Activated T-cell treated with anti-CD3 and anti-CD28 coated beads, Interleukin-2, amount 50 U/mL, for 72 hours (primary cell): ENCODE measurements around the gene KMO. TPM values are rescaled to one million over a fixed set of nuclear protein-coding genes. Genes with fewer than 3 reads are reported as not detected.

Experiments
- ATAC-seq, 2 donors: fragments of 150-1000 bp; cut with Tn5 transposase; replicated peaks in 1 of 2; 2 replicates each; pipeline ENCODE4 v1.10.0; 2021; ENCODE audit warnings: moderate library complexity in 2 of 2, mild to moderate bottlenecking in 1 of 2
- DNase-seq, 2 donors: peaks; one replicate each; pipeline ENCODE4 v3.0.0; 2021 to 2022; ENCODE audit warnings: mixed read lengths in 1 of 2
- H3K27ac Mint-ChIP-seq: one replicate; pipeline ENCODE4 v1.8.0; 2022; ENCODE audit warnings: mild to moderate bottlenecking, moderate library complexity, mixed read lengths
- H3K27me3 Mint-ChIP-seq: one replicate; pipeline ENCODE4 v1.8.0; 2022; ENCODE audit warnings: low read depth, mixed read lengths
- H3K36me3 Mint-ChIP-seq, 2 donors: one replicate each; pipeline ENCODE4 v1.8.0; 2022; ENCODE audit warnings: mixed read lengths in 2 of 2, mild to moderate bottlenecking in 1 of 2; ENCODE audit not compliant: insufficient read depth in 2 of 2
- H3K4me1 Mint-ChIP-seq: one replicate; pipeline ENCODE4 v1.8.0; 2022; ENCODE audit warnings: low read depth, mixed read lengths
- H3K4me3 Mint-ChIP-seq, 2 donors: one replicate each; pipeline ENCODE4 v1.8.0; 2022; ENCODE audit warnings: mild to moderate bottlenecking in 2 of 2, mixed read lengths in 2 of 2, moderate library complexity in 2 of 2
- H3K9me3 Mint-ChIP-seq, 2 donors: one replicate each; pipeline ENCODE4 v1.8.0; 2022; ENCODE audit warnings: mixed read lengths in 2 of 2
- total RNA-seq, 2 donors: library from RNA; stranded (reverse); gene quantifications; one replicate each; pipeline ENCODE4 v1.2.3, GENCODE V29; 2022

The KMO gene
- total RNA-seq: under 1 TPM in 1 of 2 donors, not detected in 1; 0.21 TPM

GRCh38 chr1:241532162-241532531 is at the start of gene KMO:
KMO (plus strand) TSS chr1:241532378; CDS start chr1:241532445, 67 bp downstream.
- peak within 1 kb of the TSS; percentile 100 for H3K27ac Mint-ChIP-seq
- H3K36me3 Mint-ChIP-seq: peaks cover 0 to 1% of the 10 kb centered on the region in 2 donors
- H3K9me3 Mint-ChIP-seq: no peaks in the 10 kb centered on the region
- peaks cover 6% of the 10 kb centered on the region for H3K27me3 Mint-ChIP-seq
- H3K4me3 Mint-ChIP-seq: peak within 1 kb of the TSS; percentile 94 to 100
- peaks cover 30% of the 10 kb centered on the region for H3K4me1 Mint-ChIP-seq
- ATAC-seq (peak; percentile 27 to 57), DNase-seq (no peak)

- no peaks in the 10 kb centered on the region for H3K36me3 Mint-ChIP-seq
- peaks cover 8% of the 10 kb centered on the region for H3K4me1 Mint-ChIP-seq
- no peaks in the 10 kb centered on the region for H3K9me3 Mint-ChIP-seq
- DNase-seq: no peak
- no peak overlapping the region for H3K4me3 Mint-ChIP-seq
- no peak overlapping the region for H3K27ac Mint-ChIP-seq
- H3K27me3 Mint-ChIP-seq: peaks cover 6% of the 10 kb centered on the region
- peak; percentile 38 to 49 for ATAC-seq
These were observed 49.4 kb upstream of the KMO start for GRCh38 chr1:241482761-241483250.

- Mint-ChIP-seq H3K4me1 (peaks cover 8% of the 10 kb centered on the region), H3K27ac (no peak overlapping the region), H3K36me3 (no peaks in the 10 kb centered on the region), H3K27me3 (peaks cover 6% of the 10 kb centered on the region), H3K4me3 (no peak overlapping the region), H3K9me3 (no peaks in the 10 kb centered on the region)
- DNase-seq (no peak), ATAC-seq (peak; percentile 51 to 66)
These were observed 47.0 kb upstream of the KMO start for GRCh38 chr1:241485145-241485544.

GRCh38 chr1:241485554-241485992 is 46.6 kb upstream of the KMO start:
- Mint-ChIP-seq H3K4me3 (no peak overlapping the region), H3K27me3 (peaks cover 6% of the 10 kb centered on the region), H3K36me3 (no peaks in the 10 kb centered on the region), H3K9me3 (no peaks in the 10 kb centered on the region), H3K4me1 (peaks cover 8% of the 10 kb centered on the region), H3K27ac (no peak overlapping the region)
- no peak for DNase-seq
- peak; percentile 29 to 42 for ATAC-seq

- H3K4me3 Mint-ChIP-seq: no peak overlapping the region
- no peak for ATAC-seq
- H3K27me3 Mint-ChIP-seq: no peaks in the 10 kb centered on the region
- no peak for DNase-seq
- H3K27ac Mint-ChIP-seq: no peak overlapping the region
- H3K4me1 Mint-ChIP-seq: peaks cover 8% of the 10 kb centered on the region
- H3K36me3 Mint-ChIP-seq: no peaks in the 10 kb centered on the region
- H3K9me3 Mint-ChIP-seq: no peaks in the 10 kb centered on the region
These were observed 43.4 kb upstream of the KMO start for GRCh38 chr1:241488739-241489138.

GRCh38 chr1:241495741-241496140 is 36.4 kb upstream of the KMO start:
- no peak for ATAC-seq
- no peaks in the 10 kb centered on the region for H3K9me3 Mint-ChIP-seq
- DNase-seq: no peak
- peaks cover 13 to 19% of the 10 kb centered on the region in 2 donors for H3K36me3 Mint-ChIP-seq
- H3K4me3 Mint-ChIP-seq: no peak overlapping the region
- no peaks in the 10 kb centered on the region for H3K4me1 Mint-ChIP-seq
- H3K27ac Mint-ChIP-seq: no peak overlapping the region
- no peaks in the 10 kb centered on the region for H3K27me3 Mint-ChIP-seq

- Mint-ChIP-seq H3K4me3 (no peak overlapping the region), H3K36me3 (peaks cover 16 to 29% of the 10 kb centered on the region in 2 donors), H3K9me3 (no peaks in the 10 kb centered on the region), H3K4me1 (peaks cover 6% of the 10 kb centered on the region), H3K27me3 (no peaks in the 10 kb centered on the region), H3K27ac (no peak overlapping the region)
- ATAC-seq: no peak
- no peak for DNase-seq
These were observed 32.3 kb upstream of the KMO start for GRCh38 chr1:241499910-241500309.

GRCh38 chr1:241503444-241503843 is 28.7 kb upstream of the KMO start:
- DNase-seq (peak; percentile 1 to 6), ATAC-seq (peak; percentile 45 to 49)
- peaks cover 6% of the 10 kb centered on the region for H3K4me1 Mint-ChIP-seq
- H3K9me3 Mint-ChIP-seq: no peaks in the 10 kb centered on the region
- no peak overlapping the region for H3K27ac Mint-ChIP-seq
- H3K4me3 Mint-ChIP-seq: no peak overlapping the region
- peaks cover 11 to 18% of the 10 kb centered on the region in 2 donors for H3K36me3 Mint-ChIP-seq
- no peaks in the 10 kb centered on the region for H3K27me3 Mint-ChIP-seq

- Mint-ChIP-seq H3K27me3 (no peaks in the 10 kb centered on the region), H3K4me1 (peaks cover 6% of the 10 kb centered on the region), H3K27ac (no peak overlapping the region), H3K4me3 (no peak overlapping the region), H3K36me3 (peaks cover 10 to 14% of the 10 kb centered on the region in 2 donors), H3K9me3 (no peaks in the 10 kb centered on the region)
- ATAC-seq (no peak), DNase-seq (no peak)
These were observed 24.9 kb upstream of the KMO start for GRCh38 chr1:241507189-241507863.

- H3K27ac Mint-ChIP-seq: no peak overlapping the region
- peaks cover 1 to 7% of the 10 kb centered on the region in 2 donors for H3K36me3 Mint-ChIP-seq
- no peak for DNase-seq
- no peaks in the 10 kb centered on the region for H3K9me3 Mint-ChIP-seq
- H3K4me3 Mint-ChIP-seq: no peak overlapping the region
- no peak for ATAC-seq
- no peaks in the 10 kb centered on the region for H3K27me3 Mint-ChIP-seq
- H3K4me1 Mint-ChIP-seq: peaks cover 19% of the 10 kb centered on the region
These were observed 18.8 kb upstream of the KMO start for GRCh38 chr1:241513378-241513777.

- peak; percentile 42 for DNase-seq
- Mint-ChIP-seq H3K4me3 (peak overlapping the region; percentile 84 to 96), H3K4me1 (peaks cover 19% of the 10 kb centered on the region), H3K27ac (peak overlapping the region; percentile 78), H3K27me3 (peaks cover 22% of the 10 kb centered on the region), H3K36me3 (peaks cover 1 to 7% of the 10 kb centered on the region in 2 donors), H3K9me3 (no peaks in the 10 kb centered on the region)
- peak in 1 of 2 donors; percentile 43 for ATAC-seq
These were observed 13.5 kb upstream of the KMO start for GRCh38 chr1:241518476-241519307.

GRCh38 chr1:241519308-241520079 is 12.7 kb upstream of the KMO start, which contains the start of gene FH:
FH (minus strand) TSS chr1:241519755; CDS start chr1:241519722, 33 bp downstream.
- H3K27me3 Mint-ChIP-seq: peaks cover 24% of the 10 kb centered on the region
- no peaks in the 10 kb centered on the region for H3K9me3 Mint-ChIP-seq
- H3K4me1 Mint-ChIP-seq: peaks cover 16% of the 10 kb centered on the region
- ATAC-seq: peak; percentile 97 to 98
- peak; percentile 92 to 95 for DNase-seq
- peak within 1 kb of the TSS; percentile 78 for H3K27ac Mint-ChIP-seq
- H3K4me3 Mint-ChIP-seq: peak within 1 kb of the TSS; percentile 84 to 96
- H3K36me3 Mint-ChIP-seq: peaks cover 0 to 7% of the 10 kb centered on the region in 2 donors
